NOMO-1 treated with DMSO at 0.1 percent for 48 hours (cell line): ENCODE results near the gene SYT8.
"Not testable (repeated sequence)": the region's sequence is repeated elsewhere in the genome, so short reads cannot be mapped to it uniquely, and the experiment has no call there.

ENCODE experiments used
- DNase-seq: peaks from one replicate; lab custom pipeline; 2025; ENCODE audit not compliant: unreplicated experiment; lab: John Stamatoyannopoulos, UW

Gene SYT8

DNA sequence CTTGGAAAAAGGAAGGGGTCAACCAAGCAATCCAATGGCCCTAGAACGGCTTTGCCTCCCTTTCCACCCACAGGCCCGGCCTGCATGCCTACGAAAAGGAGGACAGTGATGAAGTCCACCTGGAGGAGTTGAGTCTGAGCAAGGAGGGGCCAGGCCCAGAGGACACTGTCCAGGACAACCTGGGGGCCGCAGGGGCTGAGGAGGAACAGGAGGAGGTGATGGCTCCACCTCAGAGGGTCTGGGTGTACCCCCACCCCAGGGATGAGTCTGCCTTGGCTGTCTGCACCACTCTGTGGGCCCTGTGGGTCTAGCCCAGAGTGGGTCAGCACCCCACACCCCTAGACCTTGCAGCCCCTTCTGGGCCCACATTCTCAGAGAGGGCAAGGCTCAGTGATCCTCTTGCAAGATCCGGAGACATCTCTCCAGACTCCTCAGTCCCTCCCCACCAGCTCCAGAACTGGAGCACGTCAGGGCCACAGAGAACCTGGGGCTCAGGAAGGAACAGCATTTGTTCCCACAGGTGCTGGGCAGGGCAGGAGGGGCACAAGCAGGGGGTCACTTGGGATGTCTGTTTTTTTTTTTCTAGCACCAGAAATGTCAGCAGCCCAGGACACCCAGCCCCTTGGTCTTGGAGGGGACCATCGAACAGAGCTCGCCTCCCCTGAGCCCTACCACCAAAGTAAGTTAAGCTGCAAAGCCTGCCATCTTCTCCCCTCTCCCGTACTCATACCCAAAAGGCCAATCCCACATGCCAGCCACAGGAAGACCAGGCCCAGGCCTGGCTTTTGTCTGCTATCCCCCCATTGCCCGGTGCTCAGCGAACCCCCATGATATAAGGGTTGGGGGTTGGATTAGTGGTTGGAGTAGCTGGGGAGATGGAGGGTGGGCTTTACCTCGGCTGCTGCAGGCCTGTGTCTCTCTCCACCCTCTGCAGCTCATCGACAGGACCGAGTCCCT lies 48.8 kb downstream of the SYT8 start:
- no peak for DNase-seq

DNA sequence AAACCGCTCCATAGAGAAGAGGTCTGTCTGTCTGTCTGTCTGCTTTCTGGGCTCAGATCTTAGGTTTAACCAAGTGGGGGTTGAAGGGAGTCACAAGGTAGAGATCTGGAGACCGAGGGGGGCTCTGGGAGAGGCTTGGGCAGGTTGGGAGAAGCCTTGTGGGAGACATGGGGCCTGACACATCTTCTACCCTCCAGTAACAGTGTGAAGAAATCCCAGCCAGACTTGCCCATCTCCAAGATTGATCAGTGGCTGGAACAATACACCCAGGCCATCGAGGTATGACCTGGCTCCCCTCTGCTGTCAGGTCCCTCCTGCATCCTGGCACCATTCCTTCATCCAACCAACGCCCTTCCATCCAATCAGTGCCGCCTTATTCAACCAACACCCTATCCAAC lies 49.5 kb downstream of the SYT8 start:
- DNase-seq = no peak

DNA sequence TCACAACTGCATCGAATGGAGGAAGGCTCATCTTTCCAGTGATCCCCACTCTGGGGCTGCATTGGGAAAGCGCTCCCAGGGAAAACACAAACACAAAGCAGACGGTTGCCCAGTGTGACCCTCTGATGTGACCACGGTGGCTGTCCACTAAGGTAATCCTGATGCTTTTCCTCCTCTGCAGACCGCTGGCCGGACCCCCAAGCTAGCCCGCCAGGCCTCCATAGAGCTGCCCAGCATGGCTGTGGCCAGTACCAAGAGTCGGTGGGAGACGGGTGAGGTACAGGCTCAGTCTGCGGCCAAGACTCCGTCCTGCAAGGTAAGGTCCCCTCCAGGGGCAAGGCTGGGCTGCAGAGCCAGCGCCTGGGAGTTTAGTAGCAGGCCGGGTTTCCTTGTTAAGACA lies 51.8 kb downstream of the SYT8 start:
- not testable (repeated sequence) for DNase-seq
